ENCODE measurements around the gene KLF7.

The KLF7 gene

GRCh38 chr2:207109768-207110167 is 56.0 kb downstream of the KLF7 start:
- no peak for TF ChIP-seq CTCF (conservative IDR thresholded peaks at IDR 0.05; ENCODE audit: low read length)
- no peak for DNase-seq (ENCODE audit: low read depth)
- no peak overlapping the region for H3K4me3 ChIP-seq (ENCODE audit: low read length)

- DNase-seq (ENCODE audit: low read depth), result no peak
- H3K4me3 ChIP-seq (ENCODE audit: low read length), result no peak overlapping the region
- no peak for TF ChIP-seq CTCF (conservative IDR thresholded peaks at IDR 0.05; ENCODE audit: low read length)
Observed at GRCh38 chr2:207108440-207108839, 57.3 kb downstream of the KLF7 start.

GRCh38 chr2:207107551-207107950 is 58.2 kb downstream of the KLF7 start:
- H3K4me3 ChIP-seq (ENCODE audit: low read length), result no peak overlapping the region
- TF ChIP-seq CTCF (conservative IDR thresholded peaks at IDR 0.05; ENCODE audit: low read length), result no peak
- no peak for DNase-seq (ENCODE audit: low read depth)

- DNase-seq (ENCODE audit: low read depth), result no peak
- no peak for TF ChIP-seq CTCF (conservative IDR thresholded peaks at IDR 0.05; ENCODE audit: low read length)
- no peak overlapping the region for H3K4me3 ChIP-seq (ENCODE audit: low read length)
Observed at GRCh38 chr2:207107131-207107530, 58.6 kb downstream of the KLF7 start.

GRCh38 chr2:207103132-207103531 is 62.6 kb downstream of the KLF7 start:
- DNase-seq (ENCODE audit: low read depth), result no peak
- TF ChIP-seq CTCF (conservative IDR thresholded peaks at IDR 0.05; ENCODE audit: low read length), result no peak

GRCh38 chr2:207101984-207102383 is 63.8 kb downstream of the KLF7 start:
- TF ChIP-seq CTCF (conservative IDR thresholded peaks at IDR 0.05; ENCODE audit: low read length), result no peak
- no peak for DNase-seq (ENCODE audit: low read depth)
- H3K4me3 ChIP-seq (ENCODE audit: low read length), result no peak overlapping the region

More at GRCh38 chr2:207103132-207103531, 62.6 kb downstream of the KLF7 start:
- H3K4me3 ChIP-seq (ENCODE audit: low read length), result no peak overlapping the region

GRCh38 chr2:207097278-207097677 is 68.5 kb downstream of the KLF7 start:
- no peak for TF ChIP-seq CTCF (conservative IDR thresholded peaks at IDR 0.05; ENCODE audit: low read length)
- no peak overlapping the region for H3K4me3 ChIP-seq (ENCODE audit: low read length)
- no peak for DNase-seq (ENCODE audit: low read depth)
